ENCODE measurements around the gene MYBPC2.

MYBPC2 gene

GRCh38 chr19:50490411-50490811 is 57.7 kb downstream of the MYBPC2 start:
- H3K27ac ChIP-seq (ENCODE audit: low read length) = no peak overlapping the region
- TF ChIP-seq EZH2 (IDR thresholded peaks at IDR 0.05; ENCODE audit: borderline replicate concordance, low read depth, low read length, severe bottlenecking) (no peak), CTCF (IDR thresholded peaks at IDR 0.05; ENCODE audit: borderline replicate concordance, extremely low read depth, low read length, poor library complexity, severe bottlenecking) (no peak)
- no peaks in the 10 kb centered on the region for H3K79me2 ChIP-seq (ENCODE audit: insufficient read depth, low read length)
- ATAC-seq (ENCODE audit: insufficient read depth, low read depth) (no peak), DNase-seq (no peak)
- H3K4me3 ChIP-seq (ENCODE audit: low read depth in 1 of 2, low read length in 2 of 2) = no peak overlapping the region
- H3K27me3 ChIP-seq (ENCODE audit: insufficient read depth, low read length, poor library complexity) = peaks cover 11% of the 10 kb centered on the region
- no peaks in the 10 kb centered on the region for H3K36me3 ChIP-seq (ENCODE audit: insufficient read depth, low read length)
- H3K4me2 ChIP-seq (ENCODE audit: insufficient read depth, low read length) = no peak overlapping the region
- H3K9me3 ChIP-seq (ENCODE audit: insufficient read depth, low read length, severe bottlenecking) = no peaks in the 10 kb centered on the region
- H4K20me1 ChIP-seq (ENCODE audit: insufficient read depth, low read length) = no peaks in the 10 kb centered on the region
- H2AFZ ChIP-seq (ENCODE audit: low read depth, low read length) = no peak overlapping the region
- no peak overlapping the region for H3K9ac ChIP-seq (ENCODE audit: low read depth, low read length)
- no peaks in the 10 kb centered on the region for H3K4me1 ChIP-seq (ENCODE audit: insufficient read depth, low read length)

GRCh38 chr19:50490991-50491472 is 58.3 kb downstream of the MYBPC2 start:
- TF ChIP-seq CTCF (IDR thresholded peaks at IDR 0.05; ENCODE audit: borderline replicate concordance, extremely low read depth, low read length, poor library complexity, severe bottlenecking) (no peak), EZH2 (IDR thresholded peaks at IDR 0.05; ENCODE audit: borderline replicate concordance, low read depth, low read length, severe bottlenecking) (no peak)
- Histone ChIP-seq H3K27me3 (ENCODE audit: insufficient read depth, low read length, poor library complexity) (peaks cover 11% of the 10 kb centered on the region), H3K36me3 (ENCODE audit: insufficient read depth, low read length) (no peaks in the 10 kb centered on the region), H3K4me1 (ENCODE audit: insufficient read depth, low read length) (no peaks in the 10 kb centered on the region), H3K4me3 (ENCODE audit: low read depth in 1 of 2, low read length in 2 of 2) (no peak overlapping the region), H2AFZ (ENCODE audit: low read depth, low read length) (no peak overlapping the region), H3K9me3 (ENCODE audit: insufficient read depth, low read length, severe bottlenecking) (no peaks in the 10 kb centered on the region), H4K20me1 (ENCODE audit: insufficient read depth, low read length) (no peaks in the 10 kb centered on the region; the same call in 1 of the 2 replicates), H3K4me2 (ENCODE audit: insufficient read depth, low read length) (no peak overlapping the region), H3K79me2 (ENCODE audit: insufficient read depth, low read length) (no peaks in the 10 kb centered on the region), H3K27ac (ENCODE audit: low read length) (no peak overlapping the region), H3K9ac (ENCODE audit: low read depth, low read length) (no peak overlapping the region)
- DNase-seq (no peak), ATAC-seq (ENCODE audit: insufficient read depth, low read depth) (no peak)

- no peaks in the 10 kb centered on the region; the same call in 1 of the 2 replicates for H4K20me1 ChIP-seq (ENCODE audit: insufficient read depth, low read length)
- no peak overlapping the region for H3K27ac ChIP-seq (ENCODE audit: low read length)
- H3K4me2 ChIP-seq (ENCODE audit: insufficient read depth, low read length) = no peak overlapping the region
- no peak overlapping the region for H2AFZ ChIP-seq (ENCODE audit: low read depth, low read length)
- H3K36me3 ChIP-seq (ENCODE audit: insufficient read depth, low read length) = no peaks in the 10 kb centered on the region
- H3K27me3 ChIP-seq (ENCODE audit: insufficient read depth, low read length, poor library complexity) = peaks cover 11% of the 10 kb centered on the region
- ATAC-seq (ENCODE audit: insufficient read depth, low read depth) = peak; percentile 76
- H3K4me3 ChIP-seq (ENCODE audit: low read depth in 1 of 2, low read length in 2 of 2) = no peak overlapping the region
- no peaks in the 10 kb centered on the region for H3K79me2 ChIP-seq (ENCODE audit: insufficient read depth, low read length)
- TF ChIP-seq EZH2 (IDR thresholded peaks at IDR 0.05; ENCODE audit: borderline replicate concordance, low read depth, low read length, severe bottlenecking) (no peak), CTCF (IDR thresholded peaks at IDR 0.05; ENCODE audit: borderline replicate concordance, extremely low read depth, low read length, poor library complexity, severe bottlenecking) (no peak)
- H3K9ac ChIP-seq (ENCODE audit: low read depth, low read length) = no peak overlapping the region
- DNase-seq = peak; percentile 22
- H3K9me3 ChIP-seq (ENCODE audit: insufficient read depth, low read length, severe bottlenecking) = no peaks in the 10 kb centered on the region
- H3K4me1 ChIP-seq (ENCODE audit: insufficient read depth, low read length) = no peaks in the 10 kb centered on the region
Measured at GRCh38 chr19:50492303-50493052, 59.8 kb downstream of the MYBPC2 start.
